Activated naive CD4-positive, alpha-beta T cell treated with anti-CD3 and anti-CD28 coated beads, Interleukin-2, amount 50 U/mL, for 16 hours (primary cell): ENCODE data around the gene MSI1.

Source experiments
- DNase-seq: peaks from one replicate; pipeline ENCODE4 v3.0.0-alpha.2; 2020

Gene MSI1

DNA sequence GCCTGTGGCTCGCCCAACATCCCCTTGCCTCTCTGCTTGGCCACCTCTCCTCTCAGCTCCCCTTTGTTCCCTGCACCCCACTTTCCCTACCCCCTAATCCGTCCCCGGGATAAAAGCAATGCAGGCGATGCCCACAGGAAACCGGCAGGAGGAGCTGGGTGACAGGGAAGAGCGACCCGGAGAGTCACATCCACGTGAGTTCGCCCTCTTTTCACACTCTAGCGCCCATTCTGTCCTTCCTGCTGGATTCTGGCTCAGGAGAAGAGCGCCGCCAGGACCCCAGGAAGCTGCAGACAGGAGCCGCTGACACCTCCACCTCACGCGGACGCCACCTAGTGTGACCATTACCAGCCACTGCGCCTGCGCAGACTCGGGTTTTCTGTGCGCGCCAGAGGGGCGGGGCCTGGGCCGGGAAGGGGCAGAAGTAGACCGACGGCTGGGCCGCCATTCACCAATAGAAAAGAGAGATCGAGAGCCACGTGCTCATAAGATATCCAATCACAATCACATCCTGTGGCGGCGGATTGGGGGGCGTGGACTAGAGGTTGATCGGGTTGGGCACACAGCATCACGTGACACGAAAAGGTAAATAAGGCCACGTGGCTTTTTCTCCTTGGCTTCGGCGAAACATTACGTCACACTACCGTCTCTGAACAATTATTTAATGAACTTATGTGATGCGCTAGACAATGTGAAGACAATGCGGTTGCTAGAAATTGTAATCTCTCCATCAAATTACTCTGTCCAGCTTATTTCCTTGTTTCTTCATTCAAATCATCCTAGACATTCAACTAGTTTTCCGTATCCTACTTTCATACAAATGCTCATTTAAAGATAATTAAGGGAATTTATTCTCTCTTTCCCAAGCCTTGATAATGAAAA is 51.5 kb downstream of the MSI1 start:
- DNase-seq, result peak; percentile 100

DNA sequence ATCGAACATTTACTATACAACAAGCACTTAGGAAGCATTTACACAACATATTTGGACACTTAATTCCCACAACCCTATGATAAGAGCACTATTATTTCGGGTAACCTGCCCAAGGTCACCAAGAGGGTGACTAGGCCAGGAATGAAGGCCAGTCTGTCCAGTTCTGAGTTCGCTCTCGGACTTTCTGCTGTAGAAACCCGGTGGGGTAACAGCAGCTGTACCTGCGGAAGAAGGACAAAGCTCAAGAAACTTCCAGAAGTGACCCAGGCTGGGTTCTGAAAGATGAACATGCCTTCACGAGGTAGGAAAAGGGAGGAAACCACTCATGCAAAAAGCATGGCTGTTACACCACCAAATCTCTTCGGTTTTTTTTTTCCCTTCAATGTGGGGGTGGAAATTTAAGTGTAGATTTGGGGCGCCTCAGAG is 52.2 kb downstream of the MSI1 start:
- DNase-seq, result no peak

DNA sequence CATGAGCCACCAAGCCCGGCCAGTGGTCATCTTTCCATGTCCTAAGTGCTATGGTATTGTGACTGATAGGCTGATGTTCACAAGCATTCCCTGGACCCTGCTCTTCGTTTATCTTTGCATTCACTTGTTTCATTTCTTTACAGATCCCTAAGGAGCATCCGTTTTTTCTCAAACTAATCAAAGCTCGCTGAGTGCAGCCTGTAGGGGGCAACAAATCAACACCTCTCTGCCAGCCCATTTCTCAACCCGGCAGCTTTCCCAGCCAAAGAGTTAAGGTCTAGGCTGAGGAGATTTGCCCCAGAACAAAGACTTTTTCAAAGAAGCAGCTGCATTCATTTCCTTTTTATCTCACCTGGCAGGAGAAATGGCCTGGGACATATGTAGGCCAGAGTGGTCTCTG is 54.7 kb downstream of the MSI1 start:
- no peak for DNase-seq

DNA sequence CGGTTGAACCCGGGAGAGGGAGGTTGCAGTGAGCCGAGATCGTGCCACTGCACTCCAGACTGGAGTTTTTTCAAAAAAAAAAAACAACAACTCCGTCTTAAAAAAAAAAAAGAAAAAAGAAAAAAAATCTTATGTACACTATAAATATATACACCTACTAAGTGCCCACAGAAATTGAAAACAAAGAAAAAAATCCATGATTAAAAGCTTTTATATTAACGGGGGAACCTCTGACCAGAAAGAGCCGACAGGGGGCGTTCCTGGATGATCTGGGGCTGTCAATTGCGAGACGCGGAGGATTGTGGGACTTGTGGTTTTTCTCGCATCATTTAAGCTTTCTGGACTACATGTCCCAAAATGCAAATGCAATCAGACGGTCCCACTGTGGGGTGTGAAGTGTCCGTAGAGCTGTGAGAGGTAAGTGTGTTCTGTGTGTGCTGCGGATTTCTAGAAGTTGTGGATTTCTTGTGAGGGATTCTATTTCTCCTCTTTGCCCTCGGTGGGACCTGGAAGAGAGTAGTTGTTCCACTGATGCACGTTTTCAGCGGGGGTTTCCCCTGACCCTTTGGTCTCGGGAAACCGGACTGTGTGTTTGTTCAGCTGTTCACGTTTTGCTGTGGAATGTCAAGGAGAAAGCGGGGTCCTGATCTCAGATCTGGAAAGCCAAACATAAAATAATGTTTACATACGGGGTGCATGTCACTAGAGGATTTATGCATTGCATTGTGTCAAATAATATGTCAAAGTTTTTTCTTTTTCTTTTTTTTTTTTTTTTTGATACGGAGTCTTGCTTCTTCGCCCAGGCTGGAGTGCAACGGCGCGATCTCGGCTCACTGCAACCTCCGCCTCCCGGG is 66.8 kb downstream of the MSI1 start, which contains the start of gene SIRT4:
TSS of gene SIRT4 (plus strand) at position 360 of the 854 bp plus-strand sequence. CDS start 1,241 bp downstream, outside the sequence.
- peak; percentile 89 for DNase-seq

DNA sequence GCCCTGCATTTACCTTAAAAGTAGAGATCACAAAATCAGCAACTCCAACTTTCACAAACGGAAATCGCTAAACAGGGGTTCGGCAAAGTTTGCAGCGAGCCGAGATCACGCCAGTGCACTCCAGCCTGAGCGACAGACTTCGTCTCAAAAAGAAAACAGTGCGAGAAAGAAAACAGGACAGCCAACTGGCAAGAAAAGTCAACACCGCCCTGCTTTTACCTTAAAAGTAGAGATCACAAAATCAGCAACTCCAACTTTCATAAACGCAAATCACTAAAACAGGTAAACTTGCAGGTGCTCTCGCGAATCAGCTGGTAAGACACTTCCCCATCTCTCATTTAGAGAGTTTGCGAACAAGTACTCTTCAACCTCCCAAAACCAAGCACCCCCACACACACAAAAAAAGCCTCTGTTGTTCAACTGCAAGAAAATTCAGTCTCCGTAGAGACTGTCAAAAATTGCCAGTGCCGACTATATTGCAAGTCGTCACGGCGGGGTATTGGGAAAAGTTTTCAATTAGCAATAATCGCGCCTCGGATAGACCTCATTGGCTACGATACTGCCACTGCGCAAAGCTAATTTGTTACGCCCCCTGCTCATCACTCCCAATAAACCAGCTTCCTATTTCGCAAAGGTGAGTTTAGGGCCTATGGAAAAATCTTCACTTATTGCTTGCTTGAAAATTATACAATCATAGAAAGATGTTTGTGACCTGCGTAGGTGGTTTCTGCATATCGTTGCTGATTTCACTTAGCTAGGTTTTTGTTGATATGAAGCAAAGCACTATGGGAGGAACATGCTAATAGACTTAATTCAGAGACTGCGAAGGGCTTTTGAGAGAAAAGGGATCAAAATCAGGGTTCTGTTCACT is 76.1 kb downstream of the MSI1 start, which contains the start of gene RNU4-1:
TSS of gene RNU4-1 (minus strand) at position 577 of the 871 bp plus-strand sequence.
- peak; percentile 73 for DNase-seq

DNA sequence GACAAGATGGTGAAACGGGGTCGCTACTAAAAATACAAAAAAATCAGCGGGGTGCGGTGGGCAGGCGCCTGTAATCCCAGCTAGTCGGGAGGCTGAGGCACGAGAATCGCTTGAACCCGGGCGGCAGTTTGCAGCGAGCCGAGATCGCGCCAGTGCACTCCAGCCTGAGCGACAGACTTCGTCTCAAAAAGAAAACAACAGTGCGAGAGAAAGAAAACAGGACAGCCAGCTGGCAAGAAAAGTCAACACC is 76.6 kb downstream of the MSI1 start:
- no peak for DNase-seq
